ENCODE results near the gene MRM3.

Gene MRM3

DNA sequence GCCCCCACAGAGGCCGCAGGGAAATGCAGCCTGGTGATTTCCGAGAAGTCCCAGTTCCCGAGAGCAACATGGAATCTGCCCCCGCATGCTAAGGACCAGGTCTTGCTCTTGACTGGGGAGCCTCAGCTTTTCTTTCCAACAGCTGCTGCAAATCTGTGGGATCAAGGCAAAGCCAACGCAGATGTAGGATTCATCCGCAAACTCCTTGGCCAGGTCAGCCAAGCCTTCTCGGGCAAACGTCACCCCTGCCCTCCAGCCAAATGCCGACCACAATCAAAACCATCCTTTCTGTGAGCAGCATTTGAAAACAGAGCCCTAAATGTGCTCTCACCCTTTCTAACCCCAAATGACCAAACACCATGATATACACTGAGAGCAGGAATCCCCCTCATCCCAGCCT lies 54.0 kb downstream of the MRM3 start:
- in situ Hi-C loops (cut with HindIII; ENCODE audit: low pct_ligation_motif_present, low pct_unique_long_range_greater_than_20kb, low sequenced_read_pairs) = no loop called here
- peak; percentile 15 for DNase-seq

DNA sequence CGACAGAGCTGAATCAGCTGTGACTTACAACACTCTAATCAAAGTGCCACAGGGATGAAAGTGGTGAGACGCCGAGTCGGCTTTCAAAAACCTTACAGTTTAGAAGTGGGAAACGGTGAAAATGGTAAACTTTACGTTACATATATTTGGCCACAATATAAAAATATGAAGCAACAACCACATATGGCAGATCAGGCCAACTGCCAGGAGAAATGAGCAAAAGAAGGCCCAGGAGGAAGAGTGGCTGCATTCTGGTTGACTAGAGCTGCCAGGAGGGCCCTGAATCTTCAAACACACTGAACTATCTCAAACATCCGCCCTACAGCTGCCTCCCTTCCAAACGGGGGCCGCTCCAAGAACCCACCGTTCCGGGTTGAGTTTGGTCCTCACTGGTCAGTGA lies 56.3 kb downstream of the MRM3 start:
- DNase-seq = no peak
- in situ Hi-C loops (cut with HindIII; ENCODE audit: low pct_ligation_motif_present, low pct_unique_long_range_greater_than_20kb, low sequenced_read_pairs) = no loop called here

DNA sequence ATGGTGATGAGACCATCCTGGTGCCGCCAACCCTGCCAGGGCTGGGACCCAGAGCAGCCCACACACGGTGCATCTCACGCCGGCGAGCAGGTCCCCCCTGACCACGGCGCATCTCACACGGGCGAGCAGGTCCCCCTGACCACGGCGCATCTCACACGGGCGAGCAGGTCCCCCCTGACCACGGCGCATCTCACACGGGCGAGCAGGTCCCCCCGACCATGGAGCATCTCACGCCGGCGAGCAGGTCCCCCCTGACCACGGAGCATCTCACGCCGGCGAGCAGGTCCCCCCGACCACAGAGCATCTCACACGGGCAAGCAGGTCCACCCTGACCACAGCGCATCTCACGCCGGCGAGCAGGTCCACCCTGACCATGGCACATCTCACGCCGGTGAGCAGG lies 59.2 kb downstream of the MRM3 start:
- in situ Hi-C loops (cut with HindIII; ENCODE audit: low pct_ligation_motif_present, low pct_unique_long_range_greater_than_20kb, low sequenced_read_pairs) = no loop called here
- no peak for DNase-seq
